Ovary (tissue), 10 donors: ENCODE results near the gene RAB23. TPM values are rescaled to one million over a fixed set of nuclear protein-coding genes. Genes with fewer than 3 reads are reported as not detected.

Source experiments
- DNase-seq, 5 donors: peaks; one replicate each; pipeline ENCODE4 v3.0.0-alpha.2; 2019 to 2020
- H3K27ac ChIP-seq, 2 donors: fragments of 200-600 bp; one replicate each; pipeline versions ENCODE4 v1.5.1 to v1.8.0; 2019 to 2022
- H3K27me3 ChIP-seq: fragments of 200-600 bp; one replicate; pipeline ENCODE4 v1.8.0; 2022
- H3K36me3 ChIP-seq: fragments of 200-600 bp; sonication (generic); one replicate; pipeline ENCODE4 v1.5.1; 2019
- H3K4me1 ChIP-seq: one replicate; pipeline ENCODE4 v1.8.1; 2013; ENCODE audit warnings: mild to moderate bottlenecking, moderate library complexity; ENCODE audit not compliant: insufficient read depth
- H3K4me3 ChIP-seq: fragments of 200-600 bp; sonication (generic); one replicate; pipeline ENCODE4 v1.5.1; 2017
- H3K9me3 ChIP-seq, 2 donors: fragments of 200-600 bp in 1 of 2; sonication (generic) in 1 of 2; one replicate each; pipeline versions ENCODE4 v1.5.1 to v1.8.1; 2013 to 2019; ENCODE audit warnings: mild to moderate bottlenecking in 1 of 2, moderate library complexity in 1 of 2
- EP300 ChIP-seq: sonication (generic); formaldehyde crosslinking; IDR thresholded peaks from one replicate; pipeline ENCODE4 v1.6.1; 2017; ENCODE audit warnings: antibody characterized with exemption
- POLR2A ChIP-seq: fragments of 450-650 bp; IDR thresholded peaks from one replicate; pipeline ENCODE4 v1.6.1; 2017; ENCODE audit warnings: antibody characterized with exemption, mild to moderate bottlenecking, moderate library complexity
- WGBS, 3 donors: extraction: QIAGEN DNeasy Blood & Tissue Kit in 1 of 3; methylation state at CpG; one replicate each; pipeline versions ENCODE4 v1.1.5 to v1.1.7; 2013 to 2017; 5-methylcytosine and 5-hydroxymethylcytosine counted together
- intact Hi-C, 4 donors: fragments of 100-400 bp; cut with DNase I; formaldehyde crosslinking; loops; one replicate each; pipeline versions ENCODE4 v1.11.0 to v1.15.1; 2022 to 2023
- long read RNA-seq, 3 donors: library from polyadenylated mRNA in 2 of 3; unstranded in 2 of 3; transcript quantifications; one replicate each; pipeline ENCODE4 v2.0.0 and lab custom pipeline, GENCODE V29; 2021 to 2026
- polyA plus RNA-seq, 2 donors: library from polyadenylated mRNA; stranded (reverse); fragments of 200-250 nt in 1 of 2; fragments of 350-450 nt in 1 of 2; fragmentation: Illumina TruSeq in 1 of 2; extraction: RNeasy Lipid Tissue Mini Kit (QIAGEN cat#74804) in 1 of 2; gene quantifications; one replicate each; pipeline ENCODE4 v1.2.3, GENCODE V29; 2013 to 2014
- total RNA-seq, 7 donors: library from RNA; depleted of rRNA in 2 of 7; stranded (reverse); fragments of >200 nt in 2 of 7; fragmentation: NEBNext Ultra II Directional in 3 of 7; extraction: Animal tissue kit (Norgen Biotek cat#: 25700) in 3 of 7; gene quantifications; one replicate each; pipeline versions ENCODE4 v1.1.0 to v1.2.4, GENCODE V29; 2016 to 2023
- TF ChIP-seq, protein P1 (sequence below), 3 donors: fragments of 450-650 bp in 2 of 3; fragments of 200-600 bp in 1 of 3; IDR thresholded peaks; one replicate each; pipeline versions ENCODE4 v1.5.1 to v1.8.0; 2016 to 2022; ENCODE audit warnings: antibody characterized with exemption in 3 of 3, mild to moderate bottlenecking in 1 of 3
- donor health status: DM: no; HTN: no; CAD: no; lungs with moderate emphysema.
- donor health status: DM: no; HTN: no; CAD: no.
- donor health status: Bipolar disorder and iron deficiency.
- donor health status: DM: yes; HTN: yes; CAD: no.
- donor health status: DM: no; HTN: no; CAD: no.
- donor health status: DM: yes; HTN: yes; CAD: no.

Gene RAB23
- 10 to 100 TPM; 14.2 to 24.7 (median 15.8) TPM for total RNA-seq
- polyA plus RNA-seq = 10 to 100 TPM; 16.7 to 31.0 TPM
- long read RNA-seq, donor 1, full-length matches to known transcripts = 3 of 10 reads
- long read RNA-seq, donor 1, partial matches to known transcripts = 1 of 10 reads
- long read RNA-seq, donor 1, other reads (novel, unspliced or antisense) = 6 of 10 reads
- long read RNA-seq, donor 2, full-length matches to known transcripts = 6 of 6 reads
- long read RNA-seq, donor 2, partial matches to known transcripts = 0 of 6 reads
- long read RNA-seq, donor 2, other reads (novel, unspliced or antisense) = 0 of 6 reads
- long read RNA-seq, donor 3, full-length matches to known transcripts = 27 of 38 reads
- long read RNA-seq, donor 3, partial matches to known transcripts = 1 of 38 reads
- long read RNA-seq, donor 3, other reads (novel, unspliced or antisense) = 10 of 38 reads

DNA sequence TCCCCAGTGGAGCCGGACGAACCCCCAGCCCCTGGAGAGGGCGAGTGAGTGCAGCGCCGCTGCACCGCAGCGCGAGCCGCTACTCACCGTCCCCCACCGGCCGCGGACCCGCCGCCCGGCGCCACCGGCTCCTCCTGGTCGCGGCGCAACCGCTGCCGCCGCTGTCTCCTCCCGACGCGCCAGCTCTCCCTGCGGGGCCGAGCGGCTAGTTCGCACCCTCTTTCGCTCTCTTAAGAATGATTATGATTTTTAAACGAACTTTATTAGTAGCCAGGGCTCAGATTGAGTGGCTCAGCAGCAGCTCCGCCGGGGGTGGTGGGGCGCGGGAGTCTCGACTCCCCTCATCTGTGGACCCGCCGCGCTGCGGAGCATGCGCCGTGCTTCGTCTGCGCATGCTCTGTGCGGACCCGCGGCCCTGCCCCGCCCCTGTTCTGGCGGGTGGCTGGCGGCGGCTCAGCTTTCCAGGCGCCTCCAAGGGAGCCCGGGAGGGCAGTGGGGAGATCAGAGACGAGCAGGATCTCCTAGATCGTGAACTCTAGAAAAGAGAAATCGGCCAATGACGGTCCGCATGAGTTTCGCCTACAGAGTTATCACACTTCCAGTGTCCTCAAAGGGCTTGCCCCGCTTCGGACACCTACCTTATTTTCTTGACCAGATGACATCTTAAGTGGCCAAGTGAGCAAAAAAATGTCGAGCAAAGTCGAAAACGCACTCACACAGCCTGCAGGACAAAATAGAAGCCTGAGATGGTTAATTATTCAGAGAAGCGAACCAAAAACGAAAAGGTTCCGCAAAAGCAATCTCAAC is at the start of gene RAB23:
TSS of gene RAB23 (minus strand) at position 372 of the 807 bp plus-strand sequence. CDS start 11,927 bp downstream, outside the sequence.
- intact Hi-C loops = no loop called here
- H3K4me1 ChIP-seq = peaks cover 1% of the 10 kb centered on the region

DNA sequence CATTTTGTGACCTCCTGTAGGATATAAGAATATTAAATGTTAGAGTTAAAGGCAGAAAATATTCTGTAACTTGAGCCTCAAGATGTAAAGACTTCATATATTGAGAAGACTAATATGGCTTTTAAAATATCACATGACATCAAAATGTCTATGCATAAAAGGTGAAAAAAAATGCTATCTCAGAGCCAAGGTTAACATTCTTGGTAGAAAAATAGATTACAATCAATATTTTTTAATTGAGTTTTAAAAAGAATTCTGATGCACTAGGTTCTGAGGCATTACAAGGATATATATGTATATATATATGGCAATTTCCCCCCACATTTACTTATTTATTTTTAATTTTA is 46.2 kb upstream of the RAB23 start:
- intact Hi-C loops = no loop called here
- TF ChIP-seq POLR2A = no peak
- TF ChIP-seq EP300 = no peak
- TF ChIP-seq, protein P1, sequence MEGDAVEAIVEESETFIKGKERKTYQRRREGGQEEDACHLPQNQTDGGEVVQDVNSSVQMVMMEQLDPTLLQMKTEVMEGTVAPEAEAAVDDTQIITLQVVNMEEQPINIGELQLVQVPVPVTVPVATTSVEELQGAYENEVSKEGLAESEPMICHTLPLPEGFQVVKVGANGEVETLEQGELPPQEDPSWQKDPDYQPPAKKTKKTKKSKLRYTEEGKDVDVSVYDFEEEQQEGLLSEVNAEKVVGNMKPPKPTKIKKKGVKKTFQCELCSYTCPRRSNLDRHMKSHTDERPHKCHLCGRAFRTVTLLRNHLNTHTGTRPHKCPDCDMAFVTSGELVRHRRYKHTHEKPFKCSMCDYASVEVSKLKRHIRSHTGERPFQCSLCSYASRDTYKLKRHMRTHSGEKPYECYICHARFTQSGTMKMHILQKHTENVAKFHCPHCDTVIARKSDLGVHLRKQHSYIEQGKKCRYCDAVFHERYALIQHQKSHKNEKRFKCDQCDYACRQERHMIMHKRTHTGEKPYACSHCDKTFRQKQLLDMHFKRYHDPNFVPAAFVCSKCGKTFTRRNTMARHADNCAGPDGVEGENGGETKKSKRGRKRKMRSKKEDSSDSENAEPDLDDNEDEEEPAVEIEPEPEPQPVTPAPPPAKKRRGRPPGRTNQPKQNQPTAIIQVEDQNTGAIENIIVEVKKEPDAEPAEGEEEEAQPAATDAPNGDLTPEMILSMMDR (IDR thresholded peaks at IDR 0.05) = no peak
- Histone ChIP-seq H3K27ac (no peak overlapping the region), H3K27me3 (no peaks in the 10 kb centered on the region), H3K4me3 (no peak overlapping the region), H3K4me1 (peaks cover 2% of the 10 kb centered on the region), H3K36me3 (no peaks in the 10 kb centered on the region), H3K9me3 (no peaks in the 10 kb centered on the region)
- DNase-seq = no peak

More for the DNA sequence above, at the start of gene RAB23:
- peak; percentile 85 to 93 (median 90) for DNase-seq
- H3K9me3 ChIP-seq = no peaks in the 10 kb centered on the region
- no peaks in the 10 kb centered on the region for H3K36me3 ChIP-seq
- no peak for TF ChIP-seq EP300
- peak; percentile 87 for TF ChIP-seq POLR2A
- no peaks in the 10 kb centered on the region for H3K27me3 ChIP-seq
- peak within 1 kb of the TSS; percentile 83 to 94 for H3K27ac ChIP-seq
- WGBS, 3 donors = 0 to 1% (median 0%) methylated on average over 53 to 69 of the region's 69 CpGs
- peak within 1 kb of the TSS; percentile 99 for H3K4me3 ChIP-seq

DNA sequence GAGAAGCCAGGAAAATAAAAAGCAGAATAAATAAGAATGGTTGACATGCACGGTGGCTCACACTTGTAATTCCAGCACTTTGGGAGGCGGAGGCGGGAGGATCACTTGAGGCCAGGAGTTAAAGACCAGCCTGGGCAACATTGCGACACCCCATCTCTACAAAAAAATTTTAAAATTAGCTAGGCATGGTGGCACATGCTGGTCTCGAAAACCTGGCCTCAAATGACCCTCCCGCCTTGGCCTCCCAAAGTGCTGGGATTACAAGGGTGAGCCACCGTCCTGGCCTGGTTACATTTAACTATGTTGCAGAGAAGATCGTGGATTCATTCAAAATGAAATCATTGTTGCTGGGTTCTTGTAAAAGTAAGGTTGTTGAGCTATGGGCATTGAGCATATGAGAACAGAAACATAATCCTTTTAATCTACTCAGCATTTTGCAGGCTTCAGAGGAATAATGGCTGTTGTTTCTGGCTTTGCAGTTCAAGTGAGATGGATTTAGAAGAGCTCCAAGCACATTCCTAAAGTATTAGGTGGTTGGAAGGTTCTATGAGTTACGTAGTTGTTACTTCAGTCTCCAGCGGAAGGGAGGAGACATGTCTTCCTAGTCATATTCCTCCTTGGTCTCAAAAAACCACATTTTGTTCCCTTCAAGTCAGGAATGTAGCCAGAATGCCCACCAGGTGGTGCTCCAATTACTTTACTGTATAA is 45.6 kb upstream of the RAB23 start:
- Histone ChIP-seq H3K4me3 (no peak overlapping the region), H3K27me3 (no peaks in the 10 kb centered on the region), H3K4me1 (peaks cover 2% of the 10 kb centered on the region), H3K27ac (no peak overlapping the region), H3K36me3 (no peaks in the 10 kb centered on the region), H3K9me3 (no peaks in the 10 kb centered on the region)
- intact Hi-C loops = no loop called here
- TF ChIP-seq POLR2A = no peak
- TF ChIP-seq, protein P1 (IDR thresholded peaks at IDR 0.05) = peak in 1 of 3 donors; percentile 34
- peak in 2 of 5 donors; percentile 33 to 49 for DNase-seq
- 79 to 81% (median 81%) methylated on average over 10 of the region's 10 CpGs for WGBS, 3 donors

DNA sequence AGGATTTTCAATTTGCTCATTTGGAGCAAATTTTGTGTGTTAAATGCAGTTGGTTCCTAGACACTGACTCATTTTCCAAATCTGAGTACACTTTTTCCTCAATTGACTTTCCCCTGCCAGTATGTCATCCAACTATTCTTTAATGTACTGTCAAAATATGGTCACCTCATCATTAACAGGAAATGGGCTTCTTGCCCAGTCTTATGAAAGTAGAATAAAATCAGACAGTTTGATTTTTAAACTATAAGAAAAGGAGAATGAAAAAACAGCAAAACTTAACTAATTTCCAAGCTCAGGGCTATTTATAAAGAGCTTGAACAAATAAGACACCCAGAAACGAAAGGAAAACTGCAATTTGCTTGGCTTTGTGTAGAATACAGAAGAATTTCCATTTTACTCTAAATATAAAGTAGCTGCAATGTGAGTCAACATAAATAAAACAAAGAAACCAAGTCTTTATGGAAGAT is 43.7 kb upstream of the RAB23 start:
- Histone ChIP-seq H3K4me1 (peaks cover 4% of the 10 kb centered on the region), H3K27ac (no peak overlapping the region)
- intact Hi-C loops = no loop called here

More for the DNA sequence above, 43.7 kb upstream of the RAB23 start:
- H3K9me3 ChIP-seq = no peaks in the 10 kb centered on the region
- H3K27me3 ChIP-seq = no peaks in the 10 kb centered on the region
- no peak overlapping the region for H3K4me3 ChIP-seq
- 0 to 16% (median 4%) methylated on average over 1 of the region's 1 CpG for WGBS, 3 donors
- no peak for DNase-seq
- H3K36me3 ChIP-seq = no peaks in the 10 kb centered on the region
- no peak for TF ChIP-seq POLR2A
- TF ChIP-seq, protein P1 (IDR thresholded peaks at IDR 0.05) = no peak
- TF ChIP-seq EP300 = no peak
